ENCODE results near the gene CAPZA2. TPM values are rescaled to one million over a fixed set of nuclear protein-coding genes. Genes with fewer than 3 reads are reported as not detected.
A peak's percentile ranks its signal among the peaks of the same experiment; 100 is the strongest.

Gene CAPZA2
- total and polyA plus RNA-seq, 2 experiments from 2014 or later, result 201 to 301 TPM

DNA sequence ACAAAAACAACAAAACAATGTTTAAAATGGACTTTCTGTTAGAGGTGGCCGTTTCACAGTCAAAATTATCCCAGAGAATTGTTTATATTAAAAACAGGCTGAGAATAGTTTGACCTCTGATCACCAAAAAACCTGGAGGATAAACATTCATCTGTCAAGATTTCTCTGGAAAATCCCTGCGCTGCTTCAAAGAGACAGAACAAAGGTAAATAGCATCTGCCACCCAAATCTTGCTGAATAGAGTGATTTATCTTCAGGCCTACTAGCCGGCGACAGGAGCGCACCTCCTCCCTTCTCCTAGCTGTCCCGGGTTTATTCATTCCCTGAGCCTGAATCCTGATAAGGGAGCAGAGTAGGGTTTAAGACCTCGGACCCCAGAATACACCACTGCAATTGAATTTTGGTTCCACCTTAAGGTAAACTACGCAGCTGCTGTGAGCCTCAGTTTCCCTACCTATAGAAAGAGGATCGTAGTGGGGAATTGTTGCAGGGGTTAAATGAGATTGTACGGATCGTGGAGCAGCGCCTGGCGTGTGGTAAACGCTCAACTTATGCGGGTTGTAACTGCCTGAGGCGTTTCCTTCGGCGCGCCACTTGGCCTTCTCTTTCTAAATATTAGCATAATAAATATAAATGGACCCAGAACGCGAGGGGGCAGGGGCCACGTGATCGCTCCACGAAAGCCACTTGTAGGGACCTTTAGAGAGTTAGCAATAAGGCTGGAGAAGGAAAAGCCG is 90.4 kb downstream of the CAPZA2 start:
- Histone ChIP-seq H3K4me1 (ENCODE audit: insufficient read depth) (peaks cover 22% of the 10 kb centered on the region), H3K27me3 (replicated peaks; ENCODE audit: insufficient read depth) (no peaks in the 10 kb centered on the region), H2AFZ (peak overlapping the region; percentile 97), H3K9ac (peak overlapping the region; percentile 98), H4K20me1 (ENCODE audit: insufficient read depth) (no peaks in the 10 kb centered on the region), H3F3A (ENCODE audit: insufficient read depth) (peaks cover 16% of the 10 kb centered on the region), H3K9me2 (ENCODE audit: insufficient read depth) (no peaks in the 10 kb centered on the region), H3K36me3 (ENCODE audit: low read depth) (no peaks in the 10 kb centered on the region), H3K4me3 (peak overlapping the region; percentile 85), H3K27ac (peak overlapping the region; percentile 96), H3K79me2 (ENCODE audit: insufficient read depth) (peaks cover 35% of the 10 kb centered on the region), H3K4me2 (ENCODE audit: unreplicated experiment) (peak overlapping the region; percentile 88), H3K9me3 (ENCODE audit: low read depth) (no peaks in the 10 kb centered on the region)
- in situ Hi-C loops (cut with MboI), result no loop called here
- peak; percentile 78 for DNase-seq
- no peak for TF ChIP-seq EZH2 (IDR thresholded peaks at IDR 0.05; ENCODE audit: insufficient read depth, poor library complexity, severe bottlenecking)
- no peak for TF ChIP-seq EZH2phosphoT487 (IDR thresholded peaks at IDR 0.05; ENCODE audit: insufficient read depth, low read depth)
- 4 to 5% methylated on average over 24 to 25 of the region's 25 CpGs for WGBS, 2 experiments (ENCODE audit: low coverage in 1 of 2, low lambda C conversion rate in 2 of 2, missing lambda C conversion rate in 2 of 2)

DNA sequence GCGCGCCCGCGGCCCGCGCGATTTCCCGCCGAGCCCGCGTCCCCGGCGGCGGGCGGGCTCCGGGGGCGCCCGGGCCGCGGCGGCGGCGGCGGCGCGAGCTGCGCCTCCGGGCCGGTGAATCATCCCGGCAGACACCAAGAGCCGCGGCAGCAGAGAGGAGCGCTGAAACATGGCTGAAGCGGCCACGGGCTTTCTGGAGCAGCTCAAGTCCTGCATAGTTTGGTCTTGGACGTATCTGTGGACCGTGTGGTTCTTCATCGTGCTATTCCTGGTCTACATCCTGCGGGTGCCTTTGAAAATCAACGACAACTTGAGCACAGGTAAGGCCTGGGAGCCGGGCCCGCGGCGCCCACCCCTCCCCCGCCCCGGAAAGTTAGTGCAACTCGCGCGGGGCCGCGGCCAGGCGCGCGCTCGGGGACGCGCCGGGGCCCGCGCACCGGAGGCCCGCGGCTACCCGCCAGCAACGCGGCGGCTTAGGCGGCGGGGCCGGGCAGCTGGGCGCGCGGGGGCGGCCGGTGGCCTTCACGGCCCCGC is 91.1 kb downstream of the CAPZA2 start, which contains the start of gene ST7:
ST7 (plus strand) TSS at position 130 of the 534 bp plus-strand sequence; CDS start at position 170, 40 bp downstream.
- H3K9me3 ChIP-seq (ENCODE audit: low read depth), result no peaks in the 10 kb centered on the region

DNA sequence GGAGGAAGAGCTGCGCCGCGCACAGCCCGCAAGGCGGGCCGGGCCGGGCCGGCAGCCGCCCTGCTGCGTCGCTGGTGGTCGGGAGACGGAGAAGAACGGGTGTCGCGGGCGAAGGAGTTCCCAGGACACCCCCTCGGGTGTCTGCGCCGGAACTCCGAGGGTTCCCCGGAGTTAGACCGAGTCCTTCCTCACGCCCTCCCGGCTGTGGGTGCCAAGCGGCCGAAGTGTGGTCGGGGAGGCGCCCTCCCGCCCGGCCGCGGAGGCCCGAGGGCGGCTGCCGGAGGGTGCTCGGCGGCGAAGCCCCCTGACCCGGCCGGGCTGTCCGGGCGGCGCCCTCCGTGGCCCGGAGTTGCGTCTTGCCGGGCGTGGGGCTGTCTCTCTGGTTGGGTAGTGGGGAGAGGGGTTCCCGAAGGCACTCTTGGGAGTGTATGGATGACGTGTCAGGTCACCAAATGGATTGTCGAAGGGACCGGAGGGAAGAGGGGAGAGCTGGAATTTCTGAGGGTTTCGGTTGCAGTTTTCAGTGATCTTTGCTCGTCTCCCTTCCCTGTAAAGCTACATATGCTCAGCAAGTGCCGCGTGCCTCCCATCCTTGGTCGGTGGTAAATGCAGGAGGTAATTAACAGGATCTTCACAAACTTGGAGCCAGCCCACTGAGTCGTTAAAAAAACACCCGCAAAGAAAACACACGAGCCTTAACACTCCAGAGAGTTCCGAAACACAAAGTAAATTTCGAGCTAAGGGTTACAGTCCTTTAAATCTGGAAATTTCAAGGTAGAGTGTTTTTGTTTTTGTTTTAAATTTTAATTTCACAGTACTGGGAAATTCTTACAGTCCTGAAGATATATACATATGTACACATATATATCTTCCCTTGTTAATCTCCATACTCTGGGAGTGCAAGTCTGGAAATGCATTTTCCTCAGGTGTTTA is 91.8 kb downstream of the CAPZA2 start:
- TF ChIP-seq EZH2phosphoT487 (IDR thresholded peaks at IDR 0.05; ENCODE audit: insufficient read depth, low read depth) (no peak), EZH2 (IDR thresholded peaks at IDR 0.05; ENCODE audit: insufficient read depth, poor library complexity, severe bottlenecking) (no peak)
- Histone ChIP-seq H4K20me1 (ENCODE audit: insufficient read depth) (no peaks in the 10 kb centered on the region), H3K4me2 (ENCODE audit: unreplicated experiment) (peak overlapping the region; percentile 93), H3K27me3 (replicated peaks; ENCODE audit: insufficient read depth) (no peaks in the 10 kb centered on the region), H3K9me3 (ENCODE audit: low read depth) (no peaks in the 10 kb centered on the region), H3K4me3 (peak overlapping the region; percentile 85), H3K9me2 (ENCODE audit: insufficient read depth) (no peaks in the 10 kb centered on the region), H3K27ac (peak overlapping the region; percentile 96), H3K79me2 (ENCODE audit: insufficient read depth) (peaks cover 49% of the 10 kb centered on the region), H3K36me3 (ENCODE audit: low read depth) (no peaks in the 10 kb centered on the region), H3K4me1 (ENCODE audit: insufficient read depth) (peaks cover 22% of the 10 kb centered on the region), H2AFZ (peak overlapping the region; percentile 81), H3F3A (ENCODE audit: insufficient read depth) (peaks cover 16% of the 10 kb centered on the region), H3K9ac (peak overlapping the region; percentile 98)
- in situ Hi-C loops (cut with MboI), result no loop called here
- peak; percentile 90 for DNase-seq
- WGBS, 2 experiments (ENCODE audit: low coverage in 1 of 2, low lambda C conversion rate in 2 of 2, missing lambda C conversion rate in 2 of 2), result 1% methylated on average over 40 to 63 of the region's 63 CpGs

More for the DNA sequence above, 91.1 kb downstream of the CAPZA2 start, which contains the start of gene ST7:
- no peak for TF ChIP-seq EZH2phosphoT487 (IDR thresholded peaks at IDR 0.05; ENCODE audit: insufficient read depth, low read depth)
- TF ChIP-seq EZH2 (IDR thresholded peaks at IDR 0.05; ENCODE audit: insufficient read depth, poor library complexity, severe bottlenecking), result no peak
- no peaks in the 10 kb centered on the region for H4K20me1 ChIP-seq (ENCODE audit: insufficient read depth)
- H3K4me3 ChIP-seq, result peak within 1 kb of the TSS; percentile 85
- no peaks in the 10 kb centered on the region for H3K9me2 ChIP-seq (ENCODE audit: insufficient read depth)
- no peaks in the 10 kb centered on the region for H3K36me3 ChIP-seq (ENCODE audit: low read depth)
- H3K4me2 ChIP-seq (ENCODE audit: unreplicated experiment), result peak within 1 kb of the TSS; percentile 93
- H2AFZ ChIP-seq, result peak within 1 kb of the TSS; percentile 97
- peaks cover 16% of the 10 kb centered on the region for H3F3A ChIP-seq (ENCODE audit: insufficient read depth)
- H3K79me2 ChIP-seq (ENCODE audit: insufficient read depth), result peaks cover 42% of the 10 kb centered on the region
- peak; percentile 93 for DNase-seq
- H3K27me3 ChIP-seq (replicated peaks; ENCODE audit: insufficient read depth), result no peaks in the 10 kb centered on the region
- 0 to 1% methylated on average over 45 to 52 of the region's 77 CpGs for WGBS, 2 experiments (ENCODE audit: low coverage in 1 of 2, low lambda C conversion rate in 2 of 2, missing lambda C conversion rate in 2 of 2)
- in situ Hi-C loops (cut with MboI), result no loop called here
- H3K9ac ChIP-seq, result peak within 1 kb of the TSS; percentile 98
- H3K27ac ChIP-seq, result peak within 1 kb of the TSS; percentile 96
- H3K4me1 ChIP-seq (ENCODE audit: insufficient read depth), result peaks cover 22% of the 10 kb centered on the region

- Histone ChIP-seq H2AFZ (no peak overlapping the region), H3K9me2 (ENCODE audit: insufficient read depth) (no peaks in the 10 kb centered on the region), H3K27me3 (replicated peaks; ENCODE audit: insufficient read depth) (no peaks in the 10 kb centered on the region), H3K79me2 (ENCODE audit: insufficient read depth) (peaks cover 61% of the 10 kb centered on the region), H3F3A (ENCODE audit: insufficient read depth) (peaks cover 16% of the 10 kb centered on the region), H3K9me3 (ENCODE audit: low read depth) (no peaks in the 10 kb centered on the region), H4K20me1 (ENCODE audit: insufficient read depth) (no peaks in the 10 kb centered on the region), H3K27ac (0 out of 2 replicates have a peak overlapping the region, but pooled peaks have one; percentile 96), H3K4me2 (ENCODE audit: unreplicated experiment) (peak overlapping the region; percentile 93), H3K36me3 (ENCODE audit: low read depth) (no peaks in the 10 kb centered on the region), H3K4me3 (peak overlapping the region; percentile 85), H3K4me1 (ENCODE audit: insufficient read depth) (peaks cover 22% of the 10 kb centered on the region), H3K9ac (peak overlapping the region; percentile 98)
- no peak for TF ChIP-seq EZH2 (IDR thresholded peaks at IDR 0.05; ENCODE audit: insufficient read depth, poor library complexity, severe bottlenecking)
- no peak for TF ChIP-seq EZH2phosphoT487 (IDR thresholded peaks at IDR 0.05; ENCODE audit: insufficient read depth, low read depth)
- no peak for DNase-seq
- in situ Hi-C loops (cut with MboI), result no loop called here
These were observed 93.0 kb downstream of the CAPZA2 start for GRCh38 chr7:116955340-116955739.
